Endodermal cell (in vitro differentiated cells): Measurements from ENCODE around the gene CYP17A1. TPM values are rescaled to one million over a fixed set of nuclear protein-coding genes. Genes with fewer than 3 reads are reported as not detected.

Experiments used
- DNase-seq: peaks from one replicate; pipeline ENCODE4 v3.0.0-alpha.2; 2017
- H3K27ac ChIP-seq: 2 replicates; pipeline ENCODE4 v1.5.1; 2013; ENCODE audit warnings: mild to moderate bottlenecking, low read depth, low read length, moderate library complexity
- H3K27me3 ChIP-seq: 2 replicates; pipeline ENCODE4 v1.6.1; 2013; ENCODE audit warnings: mild to moderate bottlenecking, low read length, moderate library complexity; ENCODE audit not compliant: insufficient read depth, control insufficient read depth, poor library complexity, severe bottlenecking
- H3K36me3 ChIP-seq: 2 replicates; pipeline ENCODE4 v1.7.0; 2013; ENCODE audit warnings: mild to moderate bottlenecking, low read length, moderate library complexity; ENCODE audit not compliant: control insufficient read depth, insufficient read depth
- H3K4me1 ChIP-seq: one replicate; pipeline ENCODE4 v1.7.0; 2013; ENCODE audit warnings: low read length; ENCODE audit not compliant: control insufficient read depth, insufficient read depth
- H3K4me3 ChIP-seq: 2 replicates; pipeline ENCODE4 v1.5.1; 2013; ENCODE audit warnings: mild to moderate bottlenecking, low read length, moderate library complexity
- H3K9ac ChIP-seq: 2 replicates; pipeline ENCODE4 v1.6.1; 2013; ENCODE audit warnings: mild to moderate bottlenecking, low read length, moderate library complexity; ENCODE audit not compliant: poor library complexity, severe bottlenecking; ENCODE audit errors: extremely low read depth
- H3K9me3 ChIP-seq: 2 replicates; pipeline ENCODE4 v1.6.1; 2013; ENCODE audit warnings: mild to moderate bottlenecking, low read length, moderate library complexity; ENCODE audit not compliant: control insufficient read depth
- H3K27ac Mint-ChIP-seq: 2 replicates; pipeline ENCODE4 v1.8.0; 2020; ENCODE audit warnings: mixed read lengths
- H3K27me3 Mint-ChIP-seq: 2 replicates; pipeline ENCODE4 v1.8.0; 2021; ENCODE audit warnings: mild to moderate bottlenecking, mixed read lengths; ENCODE audit not compliant: insufficient read depth
- H3K36me3 Mint-ChIP-seq: 2 replicates; pipeline ENCODE4 v1.8.0; 2020; ENCODE audit warnings: low read depth, mixed read lengths
- H3K4me1 Mint-ChIP-seq: 2 replicates; pipeline ENCODE4 v1.8.0; 2020; ENCODE audit warnings: mixed read lengths
- H3K4me3 Mint-ChIP-seq: 2 replicates; pipeline ENCODE4 v1.8.0; 2020; ENCODE audit warnings: mild to moderate bottlenecking, moderate library complexity, mixed read lengths
- H3K9me3 Mint-ChIP-seq: 2 replicates; pipeline ENCODE4 v1.8.0; 2020; ENCODE audit warnings: mild to moderate bottlenecking, mixed read lengths
- WGBS, 2 experiments: methylation state at CpG; one replicate each; pipeline versions ENCODE4 v1.1.5 to v1.1.7; 2013; ENCODE audit warnings: missing lambda C conversion rate in 2 of 2, mixed read lengths in 1 of 2; ENCODE audit not compliant: insufficient coverage in 1 of 2, insufficient read length in 1 of 2; 5-methylcytosine and 5-hydroxymethylcytosine counted together
- total RNA-seq, 2 donors: library from RNA; stranded (reverse); fragmentation: NEBNext Ultra II Directional in 1 of 2; extraction: Animal tissue kit (Norgen Biotek cat#: 25700) in 1 of 2; gene quantifications; 2 replicates in 1 of 2; 3 replicates in 1 of 2; pipeline ENCODE4 v1.2.1, GENCODE V29; 2021
- TF ChIP-seq, protein P1 (sequence below): fragments of 200-600 bp; sonication (generic); conservative IDR thresholded peaks from 2 replicates; pipeline ENCODE4 v1.5.0; 2021; ENCODE audit warnings: antibody characterized with exemption, mild to moderate bottlenecking

CYP17A1 gene
- total RNA-seq, 2 donors from 2014 or later, result not detected

- no peaks in the 10 kb centered on the region for H3K9me3 Mint-ChIP-seq
- peaks cover 2% of the 10 kb centered on the region for H3K36me3 Mint-ChIP-seq
- Histone ChIP-seq H3K36me3 (no peaks in the 10 kb centered on the region), H3K9me3 (no peaks in the 10 kb centered on the region), H3K4me3 (peak within 1 kb of the TSS; percentile 83), H3K9ac (peak within 1 kb of the TSS; percentile 64), H3K27me3 (no peaks in the 10 kb centered on the region), H3K4me1 (no peaks in the 10 kb centered on the region), H3K27ac (peak within 1 kb of the TSS; percentile 71)
- peak within 1 kb of the TSS; percentile 96 for H3K27ac Mint-ChIP-seq
- TF ChIP-seq, protein P1, sequence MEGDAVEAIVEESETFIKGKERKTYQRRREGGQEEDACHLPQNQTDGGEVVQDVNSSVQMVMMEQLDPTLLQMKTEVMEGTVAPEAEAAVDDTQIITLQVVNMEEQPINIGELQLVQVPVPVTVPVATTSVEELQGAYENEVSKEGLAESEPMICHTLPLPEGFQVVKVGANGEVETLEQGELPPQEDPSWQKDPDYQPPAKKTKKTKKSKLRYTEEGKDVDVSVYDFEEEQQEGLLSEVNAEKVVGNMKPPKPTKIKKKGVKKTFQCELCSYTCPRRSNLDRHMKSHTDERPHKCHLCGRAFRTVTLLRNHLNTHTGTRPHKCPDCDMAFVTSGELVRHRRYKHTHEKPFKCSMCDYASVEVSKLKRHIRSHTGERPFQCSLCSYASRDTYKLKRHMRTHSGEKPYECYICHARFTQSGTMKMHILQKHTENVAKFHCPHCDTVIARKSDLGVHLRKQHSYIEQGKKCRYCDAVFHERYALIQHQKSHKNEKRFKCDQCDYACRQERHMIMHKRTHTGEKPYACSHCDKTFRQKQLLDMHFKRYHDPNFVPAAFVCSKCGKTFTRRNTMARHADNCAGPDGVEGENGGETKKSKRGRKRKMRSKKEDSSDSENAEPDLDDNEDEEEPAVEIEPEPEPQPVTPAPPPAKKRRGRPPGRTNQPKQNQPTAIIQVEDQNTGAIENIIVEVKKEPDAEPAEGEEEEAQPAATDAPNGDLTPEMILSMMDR, result no peak
- 8 to 11% methylated on average over 25 to 60 of the region's 63 CpGs for WGBS, 2 experiments
- H3K4me1 Mint-ChIP-seq, result peaks cover 11% of the 10 kb centered on the region
- peaks cover 2% of the 10 kb centered on the region for H3K27me3 Mint-ChIP-seq
- H3K4me3 Mint-ChIP-seq, result peak within 1 kb of the TSS; percentile 79
- DNase-seq, result peak; percentile 89
These were observed 32.3 kb upstream of the CYP17A1 start, which contains the start of gene AS3MT for GRCh38 chr10:102869258-102870198. Gene AS3MT (plus strand): TSS chr10:102869470. CDS start chr10:102869593, 123 bp downstream.

- H3K36me3 ChIP-seq, result no peaks in the 10 kb centered on the region
- H3K4me1 ChIP-seq, result no peaks in the 10 kb centered on the region
- H3K4me3 ChIP-seq, result peak overlapping the region; percentile 83
- no peaks in the 10 kb centered on the region for H3K27me3 ChIP-seq
- Mint-ChIP-seq H3K9me3 (no peaks in the 10 kb centered on the region), H3K4me1 (peaks cover 11% of the 10 kb centered on the region), H3K4me3 (peak overlapping the region; percentile 79), H3K27ac (peak overlapping the region; percentile 64), H3K36me3 (peaks cover 2% of the 10 kb centered on the region), H3K27me3 (peaks cover 2% of the 10 kb centered on the region)
- TF ChIP-seq, protein P1, result no peak
- H3K27ac ChIP-seq, result no peak overlapping the region
- 11 to 16% methylated on average over 4 to 5 of the region's 5 CpGs for WGBS, 2 experiments
- H3K9me3 ChIP-seq, result no peaks in the 10 kb centered on the region
- H3K9ac ChIP-seq, result peak overlapping the region; percentile 12
- DNase-seq, result no peak
These were observed 31.7 kb upstream of the CYP17A1 start for GRCh38 chr10:102868911-102869257.

DNA sequence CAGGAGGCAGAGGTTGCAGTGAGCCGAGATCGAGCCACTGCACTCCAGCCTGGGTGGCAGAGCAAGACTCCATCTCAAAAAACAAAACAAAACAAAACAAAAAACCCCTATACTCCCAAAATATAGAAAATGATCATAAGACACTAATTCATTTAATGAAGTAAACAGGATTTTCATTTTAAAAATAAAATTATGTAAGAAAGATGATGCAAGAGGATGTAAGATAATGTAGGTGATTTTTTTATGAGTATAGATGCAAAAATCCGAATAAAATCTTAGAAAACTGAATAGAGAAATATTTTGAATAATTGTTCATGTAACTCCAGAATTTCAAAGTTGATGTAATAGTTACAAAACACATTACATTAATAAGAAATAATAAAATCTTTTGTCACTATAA lies 28.4 kb upstream of the CYP17A1 start:
- 100% methylated on average over 3 of the region's 3 CpGs; no CpG with 5 or more reads in 1 of the 2 experiments for WGBS, 2 experiments
- DNase-seq, result no peak
- H3K27ac ChIP-seq, result no peak overlapping the region
- peaks cover 11% of the 10 kb centered on the region for H3K4me1 Mint-ChIP-seq
- no peaks in the 10 kb centered on the region for H3K9me3 Mint-ChIP-seq
- TF ChIP-seq, protein P1, result no peak
- peaks cover 7% of the 10 kb centered on the region for H3K36me3 ChIP-seq
- H3K27me3 ChIP-seq, result no peaks in the 10 kb centered on the region
- H3K27ac Mint-ChIP-seq, result no peak overlapping the region
- H3K27me3 Mint-ChIP-seq, result no peaks in the 10 kb centered on the region
- no peak overlapping the region for H3K4me3 ChIP-seq
- no peaks in the 10 kb centered on the region for H3K9me3 ChIP-seq
- no peak overlapping the region for H3K9ac ChIP-seq
- H3K4me3 Mint-ChIP-seq, result no peak overlapping the region
- H3K36me3 Mint-ChIP-seq, result peaks cover 8% of the 10 kb centered on the region
- no peaks in the 10 kb centered on the region for H3K4me1 ChIP-seq
